Kasumi-1 (cell line): Measurements from ENCODE around the gene S100A4.
"Not testable (repeated sequence)": the region's sequence is repeated elsewhere in the genome, so short reads cannot be mapped to it uniquely, and the experiment has no call there.

Experiments
- DNase-seq, 2 experiments: peaks; one replicate each; lab custom pipeline; 2025; lab: John Stamatoyannopoulos, UW

S100A4 gene

GRCh38 chr1:153567621-153568366 is 22.2 kb upstream of the S100A4 start:
- DNase-seq = no peak

- DNase-seq = peak; percentile 73 to 88
Measured at GRCh38 chr1:153566414-153567371, 21.1 kb upstream of the S100A4 start.

- DNase-seq = peak; percentile 54 to 61
Measured at GRCh38 chr1:153565529-153566374, 20.1 kb upstream of the S100A4 start, which contains the start of gene S100A2. Gene S100A2, minus strand, starts transcription at chr1:153565844. Its CDS starts 1,967 bp downstream, at chr1:153563877.

GRCh38 chr1:153563991-153564390 is 18.4 kb upstream of the S100A4 start:
- DNase-seq = no peak

DNA sequence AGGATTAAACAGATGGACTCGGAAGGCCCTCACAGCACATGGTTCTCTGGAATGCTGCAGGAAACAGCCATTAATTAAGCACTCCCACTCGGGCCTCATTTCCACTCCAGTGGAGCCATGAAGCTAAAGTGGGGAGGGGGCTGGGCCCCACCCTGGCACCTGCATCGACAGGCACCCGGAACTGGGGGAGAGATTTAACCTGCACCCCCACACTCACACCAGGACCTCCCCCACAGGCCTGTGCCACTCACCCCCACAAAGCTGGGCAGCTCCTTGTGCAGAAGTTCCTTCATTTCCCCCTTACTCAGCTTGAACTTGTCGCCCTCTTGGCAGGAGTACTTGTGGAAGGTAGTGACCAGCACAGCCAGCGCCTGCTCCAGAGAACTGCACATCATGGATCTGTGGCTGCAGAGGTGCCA is 17.9 kb upstream of the S100A4 start:
- DNase-seq = no peak

- DNase-seq = not testable (repeated sequence)
Measured at GRCh38 chr1:153562021-153562420, 16.4 kb upstream of the S100A4 start.

GRCh38 chr1:153561466-153561985 is 15.9 kb upstream of the S100A4 start:
- no peak for DNase-seq

- no peak for DNase-seq
Measured at GRCh38 chr1:153560771-153561465, 15.3 kb upstream of the S100A4 start.

DNA sequence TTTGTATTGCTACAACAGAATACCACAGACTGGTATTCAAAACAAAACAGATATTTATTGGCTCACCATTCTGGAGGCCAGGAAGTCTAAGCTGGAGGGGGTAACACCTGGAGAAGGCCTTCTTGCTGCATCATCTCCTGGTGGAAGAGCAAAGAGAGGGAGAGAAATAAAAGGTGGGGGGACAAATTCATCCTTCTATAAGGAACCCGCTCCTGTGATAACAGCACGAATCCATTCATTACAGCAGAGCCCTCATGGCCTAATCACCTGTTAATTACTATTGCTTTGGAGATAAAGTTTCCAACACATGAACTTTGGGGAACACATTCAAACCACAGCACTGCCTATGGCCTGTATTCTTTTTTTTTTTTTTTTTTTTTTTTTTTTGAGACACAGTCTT is 14.6 kb upstream of the S100A4 start:
- DNase-seq = no peak

DNA sequence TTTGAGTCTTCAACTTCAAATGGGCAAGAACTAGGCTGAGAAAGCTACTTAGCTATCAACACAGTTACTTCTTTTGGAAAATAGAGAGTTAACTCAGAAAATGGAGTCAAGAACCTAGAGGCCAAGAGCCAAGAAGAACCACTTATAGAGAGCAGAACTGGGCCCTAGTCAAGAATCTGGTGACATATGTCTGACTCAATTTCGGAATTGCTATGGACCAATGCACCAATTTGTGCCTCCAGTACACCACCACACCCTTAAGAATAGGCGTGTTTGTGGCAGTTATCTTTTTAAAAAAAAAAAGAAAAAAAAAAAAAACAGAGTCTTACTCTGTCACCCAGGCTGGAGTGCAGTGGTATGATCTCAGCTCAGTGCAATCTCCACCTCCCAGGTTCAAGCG is 12.3 kb upstream of the S100A4 start:
- DNase-seq = no peak

- no peak for DNase-seq
Measured at GRCh38 chr1:153556348-153556747, 10.7 kb upstream of the S100A4 start.

DNA sequence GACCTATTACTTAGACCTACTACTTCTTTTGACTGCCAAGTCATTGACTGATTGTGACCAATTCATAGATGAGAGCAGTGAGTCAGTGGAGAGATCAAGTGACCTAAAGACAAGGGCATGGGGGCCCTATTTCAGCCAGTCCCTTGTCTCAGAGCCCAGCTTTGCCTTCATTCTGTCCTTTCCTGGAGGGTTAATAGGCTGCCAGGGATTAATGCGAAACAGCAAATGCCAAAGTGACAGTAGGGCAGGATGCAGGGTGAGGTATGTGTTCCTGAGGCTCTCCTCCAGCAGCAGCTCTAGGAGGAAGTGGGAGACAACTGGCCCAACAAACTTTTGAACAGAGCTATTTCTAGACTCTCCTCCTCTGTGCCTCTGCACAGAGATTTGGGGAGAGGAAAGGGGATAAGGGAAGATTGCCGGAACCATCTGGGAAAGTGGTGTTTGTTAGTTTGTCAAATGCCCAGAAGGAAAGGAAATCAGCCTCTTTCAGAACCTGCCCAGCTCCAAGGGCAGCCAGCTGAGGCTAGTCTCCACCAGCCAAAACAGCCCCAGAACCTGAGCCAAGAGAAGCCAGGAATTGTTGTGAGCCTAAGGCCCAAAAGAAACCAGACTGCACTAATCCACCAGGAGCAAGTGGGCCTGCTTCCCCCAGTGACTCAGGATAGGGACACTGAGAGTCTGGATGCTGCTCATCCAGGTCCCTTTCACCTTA is 8.4 kb upstream of the S100A4 start:
- peak; percentile 67 to 69 for DNase-seq

DNA sequence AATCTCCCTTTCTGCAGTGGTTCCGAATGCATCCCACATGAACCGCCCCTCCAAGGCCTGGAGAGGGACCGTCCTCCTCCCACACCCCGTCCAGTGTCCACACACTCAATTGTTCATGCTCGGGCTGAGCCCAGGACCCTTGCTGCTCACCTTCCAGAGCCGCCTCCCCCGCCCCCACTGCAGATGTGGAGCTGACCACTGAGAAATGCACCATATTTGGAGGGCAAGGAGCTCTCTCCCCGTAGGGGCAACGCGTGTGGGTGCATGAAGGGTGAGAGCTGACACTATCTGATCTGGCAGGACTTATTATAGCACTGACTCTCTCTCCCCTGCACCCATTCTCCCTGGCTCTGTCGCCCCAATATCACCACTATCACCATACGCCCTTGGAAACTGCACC is 7.5 kb upstream of the S100A4 start:
- no peak for DNase-seq

GRCh38 chr1:153552335-153552734 is 6.7 kb upstream of the S100A4 start:
- no peak for DNase-seq

DNA sequence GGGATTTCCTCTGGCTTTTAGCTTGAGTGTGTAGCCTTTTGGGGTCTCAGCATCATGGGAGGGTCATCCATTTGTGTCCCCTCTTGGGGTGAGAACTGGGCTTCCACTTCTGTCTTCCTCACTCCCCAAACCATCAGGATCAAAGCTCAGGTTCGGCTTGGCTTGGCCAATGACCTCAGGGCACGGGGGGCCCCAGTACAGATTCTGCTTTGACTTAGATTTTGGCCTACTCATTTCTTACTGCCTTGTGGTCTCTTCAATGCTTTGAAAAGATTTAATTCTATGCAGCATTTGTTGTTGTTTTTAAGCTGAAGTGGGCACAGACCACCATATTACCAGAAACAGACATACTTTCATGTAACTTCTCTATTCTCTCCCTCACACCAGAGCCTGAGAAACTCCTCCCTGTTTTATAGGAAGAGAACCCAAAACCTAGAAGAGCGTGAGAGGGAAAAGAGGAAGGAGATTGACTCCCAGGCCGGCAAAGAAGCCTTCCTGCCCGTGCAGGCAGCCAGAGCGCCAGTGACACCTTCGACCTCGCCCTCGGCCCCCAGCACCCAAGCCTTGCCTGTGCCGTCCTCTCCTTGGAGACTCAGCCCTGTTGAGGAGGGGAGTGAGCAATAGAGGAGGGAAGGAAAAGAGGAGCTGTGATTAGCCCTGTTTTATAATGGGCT is 5.4 kb upstream of the S100A4 start:
- peak; percentile 84 to 87 for DNase-seq

DNA sequence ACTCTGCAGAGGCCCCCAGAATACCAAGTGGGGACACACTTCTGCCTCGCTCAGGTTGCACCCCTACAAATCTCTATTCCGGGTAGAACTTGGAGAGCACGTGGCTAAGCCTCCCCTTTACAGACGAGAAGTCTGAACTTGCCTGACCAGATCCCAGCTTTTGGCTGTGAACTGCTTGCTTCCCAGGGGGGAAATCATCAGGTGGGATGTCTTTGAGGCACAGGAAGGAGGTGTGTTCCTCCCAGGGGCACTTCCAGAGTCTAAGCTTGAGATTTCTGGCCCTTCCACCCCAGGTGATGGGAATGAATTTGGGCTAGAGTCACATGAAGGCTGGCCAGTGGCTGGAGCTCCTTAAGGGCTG is 4.8 kb upstream of the S100A4 start:
- DNase-seq = no peak

DNA sequence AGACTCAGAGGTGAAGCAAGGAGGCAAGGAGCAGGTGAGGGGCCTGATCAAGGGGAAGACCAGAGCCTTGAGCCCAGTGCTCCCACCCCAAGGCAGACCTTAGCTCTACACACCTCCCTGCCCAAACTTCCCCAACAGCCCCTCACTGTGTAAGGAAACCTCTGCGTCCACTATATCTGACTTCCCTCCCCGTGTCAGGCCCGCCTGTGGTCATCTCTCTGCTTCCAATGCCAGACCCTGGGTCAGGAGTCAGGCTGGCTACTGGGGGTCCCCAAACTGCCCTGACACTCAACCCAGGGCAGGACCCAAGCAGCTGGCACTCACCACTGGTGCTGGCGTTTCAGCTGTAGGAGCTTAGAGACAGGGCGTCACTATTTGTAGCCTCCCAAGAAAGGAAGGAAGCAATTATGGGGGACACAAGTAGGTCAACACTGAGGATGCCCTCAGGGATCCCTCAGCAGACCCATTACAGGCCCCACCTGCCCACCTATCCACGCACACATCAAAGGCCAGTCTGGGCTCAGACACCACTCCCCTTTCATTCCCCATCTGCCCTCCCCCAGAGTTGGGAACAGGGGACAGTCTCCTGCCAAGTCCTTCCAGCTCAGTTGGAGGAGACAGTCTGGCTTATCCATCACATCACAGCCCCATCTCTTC is 4.3 kb upstream of the S100A4 start:
- DNase-seq = no peak

GRCh38 chr1:153548722-153549688 is 3.4 kb upstream of the S100A4 start, which contains the start of gene S100A3:
Gene S100A3, minus strand, starts transcription at chr1:153549258. Its CDS starts 773 bp downstream, at chr1:153548485.
- no peak for DNase-seq
